HCT116 (cell line): ENCODE data around the gene FBXL13. TPM values are rescaled to one million over a fixed set of nuclear protein-coding genes. Genes with fewer than 3 reads are reported as not detected.

Experiments
- ATAC-seq: fragments of 200-7000 bp; cut with Tn5 transposase; 2 replicates; pipeline ENCODE4 v1.9.1; 2020; ENCODE audit warnings: mild to moderate bottlenecking, moderate library complexity
- BruUV-seq: library from RNA; stranded (reverse); fragments of 400-500 nt; replicated peaks from 2 replicates; lab custom pipeline; 2021; lab: Mats Ljungman, UMichigan
- CTCF ChIA-PET: fragments of 300-600 bp; sonication (Branson Sonifier 250); formaldehyde crosslinking; loops from one replicate; lab custom pipeline; 2021; ENCODE audit warnings: antibody characterized with exemption; lab: Charles Lee
- POLR2A ChIA-PET: fragments of 300-600, 350-600 bp; sonication (Branson Sonifier 250); formaldehyde crosslinking; loops from one replicate; lab custom pipeline; 2021; ENCODE audit warnings: antibody characterized with exemption; lab: Charles Lee
- RAD21 ChIA-PET, 2 experiments: fragments of 300-600 bp; sonication (Branson Sonifier 250); formaldehyde crosslinking; loops; one replicate each; lab custom pipeline; 2023; ENCODE audit warnings: low total read pairs in 2 of 2; ENCODE audit not compliant: uncharacterized antibody in 2 of 2, unreplicated experiment in 2 of 2, low non-redundant PET in 1 of 2; lab: Charles Lee
- DNase-seq: peaks from one replicate; pipeline ENCODE4 v3.0.0-alpha.2; 2010; ENCODE audit warnings: low read depth, low spot score
- H2AFZ ChIP-seq: fragments of 200-600 bp; shearing (Covaris generic), sonication (generic); 2 replicates; pipeline ENCODE4 v1.6.1; 2017; ENCODE audit warnings: low read depth, mixed run types, mixed read lengths, antibody characterized with exemption, low read length; ENCODE audit not compliant: poor library complexity, severe bottlenecking
- H3K27ac ChIP-seq: 2 replicates; pipeline ENCODE4 v1.5.1; 2012; ENCODE audit warnings: low read depth, low read length
- H3K27me3 ChIP-seq: fragments of 200-600 bp; sonication (generic); 2 replicates; pipeline ENCODE4 v1.6.1; 2016; ENCODE audit warnings: mixed run types, low read length, mixed read lengths; ENCODE audit not compliant: insufficient read depth
- H3K36me3 ChIP-seq, 2 experiments: fragments of 200-500 bp in 1 of 2; fragments of 200-600 bp in 1 of 2; sonication (Bioruptor generic) in 1 of 2; sonication (generic) in 1 of 2; 2 replicates each; pipeline versions ENCODE4 v1.5.1 to v1.6.1; 2014 to 2016; ENCODE audit warnings: low read length in 2 of 2, inconsistent platforms in 1 of 2, mixed read lengths in 1 of 2, mixed run types in 1 of 2; ENCODE audit not compliant: insufficient read depth in 2 of 2, control insufficient read depth in 1 of 2
- H3K4me1 ChIP-seq, 2 experiments: fragments of 200-600 bp in 1 of 2; sonication (generic) in 1 of 2; 2 replicates each; pipeline versions ENCODE4 v1.5.1 to v1.6.1; 2012 to 2017; ENCODE audit warnings: low read length in 2 of 2, inconsistent platforms in 1 of 2, mild to moderate bottlenecking in 1 of 2, mixed read lengths in 1 of 2, mixed run types in 1 of 2, moderate library complexity in 1 of 2; ENCODE audit not compliant: insufficient read depth in 2 of 2, control insufficient read depth in 1 of 2
- H3K4me2 ChIP-seq: fragments of 200-600 bp; sonication (generic); 2 replicates; pipeline ENCODE4 v1.6.1; 2017; ENCODE audit warnings: mixed run types, low read length, mixed read lengths
- H3K4me3 ChIP-seq, 2 experiments: fragments of 200-600 bp in 1 of 2; sonication (generic) in 1 of 2; replicated peaks in 1 of 2; 2 replicates each; pipeline ENCODE4 v1.5.1; 2011 to 2016; ENCODE audit warnings: low read length in 2 of 2, control low read depth in 1 of 2, low read depth in 1 of 2, mild to moderate bottlenecking in 1 of 2, mixed read lengths in 1 of 2, mixed run types in 1 of 2
- H3K79me2 ChIP-seq: fragments of 200-600 bp; sonication (generic); 2 replicates; pipeline ENCODE4 v1.6.1; 2017; ENCODE audit warnings: mild to moderate bottlenecking, mixed run types, low read length, moderate library complexity, mixed read lengths; ENCODE audit not compliant: insufficient read depth
- H3K9ac ChIP-seq: fragments of 200-600 bp; sonication (generic); 2 replicates; pipeline ENCODE4 v1.6.1; 2016; ENCODE audit warnings: low read length, mixed read lengths
- H3K9me2 ChIP-seq: fragments of 200-600 bp; sonication (generic), shearing (Covaris generic); 2 replicates; pipeline ENCODE4 v1.6.1; 2017; ENCODE audit warnings: mixed run types, mild to moderate bottlenecking, moderate library complexity; ENCODE audit not compliant: insufficient read depth
- H3K9me3 ChIP-seq, 2 experiments: fragments of 200-500 bp in 1 of 2; fragments of 200-600 bp in 1 of 2; sonication (Bioruptor generic) in 1 of 2; sonication (generic) in 1 of 2; 2 replicates each; pipeline ENCODE4 v1.6.1; 2014 to 2017; ENCODE audit warnings: low read length in 2 of 2, mixed read lengths in 2 of 2, inconsistent platforms in 1 of 2, low read depth in 1 of 2, mild to moderate bottlenecking in 1 of 2, mixed run types in 1 of 2, moderate library complexity in 1 of 2; ENCODE audit not compliant: control insufficient read depth in 1 of 2, insufficient read depth in 1 of 2
- H4K20me1 ChIP-seq: fragments of 200-600 bp; sonication (generic), shearing (Covaris generic); 2 replicates; pipeline ENCODE4 v1.6.1; 2017; ENCODE audit warnings: mixed run types, mild to moderate bottlenecking, moderate library complexity; ENCODE audit not compliant: insufficient read depth
- CEBPB ChIP-seq: IDR thresholded peaks from 2 replicates; pipeline ENCODE4 v1.6.1; 2012; ENCODE audit warnings: low read depth
- ELF1 ChIP-seq: IDR thresholded peaks from 2 replicates; pipeline ENCODE4 v1.6.1; 2012; ENCODE audit warnings: low read depth, borderline replicate concordance
- EZH2phosphoT487 ChIP-seq: fragments of 200-600 bp; IDR thresholded peaks from 2 replicates; pipeline ENCODE4 v1.6.1; 2018; ENCODE audit warnings: antibody characterized with exemption, borderline replicate concordance
- MAX ChIP-seq: IDR thresholded peaks from 2 replicates; pipeline ENCODE4 v1.6.1; 2012
- RAD21 ChIP-seq: IDR thresholded peaks from 2 replicates; pipeline ENCODE4 v1.6.1; 2012; ENCODE audit warnings: low read depth, mild to moderate bottlenecking
- TCF7L2 ChIP-seq: IDR thresholded peaks from 2 replicates; pipeline ENCODE4 v1.7.0; 2011; ENCODE audit warnings: borderline replicate concordance, inconsistent platforms; ENCODE audit not compliant: insufficient read depth, insufficient read length; ENCODE audit errors: extremely low read depth
- ZFX ChIP-seq: fragments of 450-650 bp; IDR thresholded peaks from 2 replicates; pipeline ENCODE4 v1.6.1; 2017
- intact Hi-C: fragments of 100-400 bp; cut with micrococcal nuclease; formaldehyde crosslinking; loops from 2 replicates; pipeline ENCODE4 v1.10.0; 2022
- total RNA-seq: library from RNA; stranded (reverse); gene quantifications from one replicate; pipeline ENCODE4 v1.2.1, GENCODE V29; 2021; ENCODE audit not compliant: unreplicated experiment
- TF ChIP-seq, protein P1 (sequence below), 3 experiments: fragments of 200-600 bp in 1 of 3; sonication (generic) in 1 of 3; IDR thresholded peaks in 2 of 3; conservative IDR thresholded peaks in 1 of 3; 2 replicates each; pipeline ENCODE4 v1.5.1; 2012 to 2017; ENCODE audit warnings: low read depth in 2 of 3, low read length in 2 of 3, antibody characterized with exemption in 1 of 3, borderline replicate concordance in 1 of 3, control low read depth in 1 of 3, mild to moderate bottlenecking in 1 of 3, mixed read lengths in 1 of 3, mixed run types in 1 of 3, moderate library complexity in 1 of 3; ENCODE audit not compliant: insufficient read depth in 1 of 3
- TF ChIP-seq, protein P2 (sequence below): IDR thresholded peaks from 2 replicates; pipeline ENCODE4 v1.6.1; 2012; ENCODE audit warnings: low read depth

FBXL13 gene
- total RNA-seq, 1 experiment from 2014 or later: 1.0 TPM

DNA sequence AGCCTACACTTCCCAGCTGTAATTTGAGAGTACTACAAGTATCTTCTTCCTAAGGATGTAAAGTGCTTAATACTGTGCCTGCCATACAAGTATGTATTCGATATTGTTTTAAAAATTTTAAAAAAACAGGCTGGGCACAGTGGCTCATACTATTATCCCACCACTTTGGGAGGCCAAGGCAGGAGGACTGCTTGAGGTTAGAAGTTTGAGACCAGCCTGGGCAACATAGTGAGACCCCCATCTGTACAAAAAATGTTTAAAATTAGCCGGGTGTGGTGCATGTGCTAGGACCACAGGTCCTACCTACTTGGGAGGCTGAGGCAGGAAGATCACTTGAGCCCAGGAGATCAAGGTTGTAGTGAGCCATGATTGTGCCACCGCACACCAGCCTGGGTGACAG, 8.6 kb upstream of the FBXL13 start (continued):
- TF ChIP-seq, protein P1, sequence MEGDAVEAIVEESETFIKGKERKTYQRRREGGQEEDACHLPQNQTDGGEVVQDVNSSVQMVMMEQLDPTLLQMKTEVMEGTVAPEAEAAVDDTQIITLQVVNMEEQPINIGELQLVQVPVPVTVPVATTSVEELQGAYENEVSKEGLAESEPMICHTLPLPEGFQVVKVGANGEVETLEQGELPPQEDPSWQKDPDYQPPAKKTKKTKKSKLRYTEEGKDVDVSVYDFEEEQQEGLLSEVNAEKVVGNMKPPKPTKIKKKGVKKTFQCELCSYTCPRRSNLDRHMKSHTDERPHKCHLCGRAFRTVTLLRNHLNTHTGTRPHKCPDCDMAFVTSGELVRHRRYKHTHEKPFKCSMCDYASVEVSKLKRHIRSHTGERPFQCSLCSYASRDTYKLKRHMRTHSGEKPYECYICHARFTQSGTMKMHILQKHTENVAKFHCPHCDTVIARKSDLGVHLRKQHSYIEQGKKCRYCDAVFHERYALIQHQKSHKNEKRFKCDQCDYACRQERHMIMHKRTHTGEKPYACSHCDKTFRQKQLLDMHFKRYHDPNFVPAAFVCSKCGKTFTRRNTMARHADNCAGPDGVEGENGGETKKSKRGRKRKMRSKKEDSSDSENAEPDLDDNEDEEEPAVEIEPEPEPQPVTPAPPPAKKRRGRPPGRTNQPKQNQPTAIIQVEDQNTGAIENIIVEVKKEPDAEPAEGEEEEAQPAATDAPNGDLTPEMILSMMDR (IDR thresholded peaks at IDR 0.05 in 2 of 3, conservative IDR thresholded peaks at IDR 0.05 in 1 of 3; ENCODE audit: borderline replicate concordance in 1 of 3, insufficient read depth in 1 of 3, low read depth in 2 of 3, low read length in 2 of 3): no peak
- TF ChIP-seq EZH2phosphoT487 (no peak), MAX (no peak), CEBPB (no peak), TCF7L2 (no peak), ELF1 (no peak), RAD21 (no peak), ZFX (no peak)
- TF ChIP-seq, protein P2, sequence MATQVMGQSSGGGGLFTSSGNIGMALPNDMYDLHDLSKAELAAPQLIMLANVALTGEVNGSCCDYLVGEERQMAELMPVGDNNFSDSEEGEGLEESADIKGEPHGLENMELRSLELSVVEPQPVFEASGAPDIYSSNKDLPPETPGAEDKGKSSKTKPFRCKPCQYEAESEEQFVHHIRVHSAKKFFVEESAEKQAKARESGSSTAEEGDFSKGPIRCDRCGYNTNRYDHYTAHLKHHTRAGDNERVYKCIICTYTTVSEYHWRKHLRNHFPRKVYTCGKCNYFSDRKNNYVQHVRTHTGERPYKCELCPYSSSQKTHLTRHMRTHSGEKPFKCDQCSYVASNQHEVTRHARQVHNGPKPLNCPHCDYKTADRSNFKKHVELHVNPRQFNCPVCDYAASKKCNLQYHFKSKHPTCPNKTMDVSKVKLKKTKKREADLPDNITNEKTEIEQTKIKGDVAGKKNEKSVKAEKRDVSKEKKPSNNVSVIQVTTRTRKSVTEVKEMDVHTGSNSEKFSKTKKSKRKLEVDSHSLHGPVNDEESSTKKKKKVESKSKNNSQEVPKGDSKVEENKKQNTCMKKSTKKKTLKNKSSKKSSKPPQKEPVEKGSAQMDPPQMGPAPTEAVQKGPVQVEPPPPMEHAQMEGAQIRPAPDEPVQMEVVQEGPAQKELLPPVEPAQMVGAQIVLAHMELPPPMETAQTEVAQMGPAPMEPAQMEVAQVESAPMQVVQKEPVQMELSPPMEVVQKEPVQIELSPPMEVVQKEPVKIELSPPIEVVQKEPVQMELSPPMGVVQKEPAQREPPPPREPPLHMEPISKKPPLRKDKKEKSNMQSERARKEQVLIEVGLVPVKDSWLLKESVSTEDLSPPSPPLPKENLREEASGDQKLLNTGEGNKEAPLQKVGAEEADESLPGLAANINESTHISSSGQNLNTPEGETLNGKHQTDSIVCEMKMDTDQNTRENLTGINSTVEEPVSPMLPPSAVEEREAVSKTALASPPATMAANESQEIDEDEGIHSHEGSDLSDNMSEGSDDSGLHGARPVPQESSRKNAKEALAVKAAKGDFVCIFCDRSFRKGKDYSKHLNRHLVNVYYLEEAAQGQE: no peak
- TF ChIP-seq, all 23 proteins: peak for 0

GRCh38 chr7:103082497-103082896, 7.9 kb upstream of the FBXL13 start:
- no peaks in the 10 kb centered on the region for H3K27me3 ChIP-seq
- intact Hi-C loops: no loop called here
- H3K36me3 ChIP-seq: peaks cover 13 to 16% of the 10 kb centered on the region in 2 experiments; a peak in 2 of 4 replicates
- no TSS peak for BruUV-seq
- H2AFZ ChIP-seq: no peak overlapping the region
- RAD21 ChIA-PET: no interaction called here
- no peaks in the 10 kb centered on the region for H4K20me1 ChIP-seq
- DNase-seq (no peak), ATAC-seq (no peak)
- peaks cover 38% of the 10 kb centered on the region for H3K79me2 ChIP-seq
- POLR2A ChIA-PET: no interaction called here
- no peaks in the 10 kb centered on the region for H3K9me3 ChIP-seq
- H3K9me2 ChIP-seq: no peaks in the 10 kb centered on the region
- H3K9ac ChIP-seq: no peak overlapping the region
- H3K4me1 ChIP-seq: no peaks in the 10 kb centered on the region
- H3K4me2 ChIP-seq: no peak overlapping the region
- no peak overlapping the region for H3K4me3 ChIP-seq
- CTCF ChIA-PET: no interaction called here
- no peak overlapping the region for H3K27ac ChIP-seq
- TF ChIP-seq ZFX (no peak), CEBPB (no peak), TCF7L2 (no peak), RAD21 (no peak)
- TF ChIP-seq, protein P2: no peak
- TF ChIP-seq, protein P1 (IDR thresholded peaks at IDR 0.05 in 2 of 3, conservative IDR thresholded peaks at IDR 0.05 in 1 of 3; ENCODE audit: borderline replicate concordance in 1 of 3, insufficient read depth in 1 of 3, low read depth in 2 of 3, low read length in 2 of 3): no peak
